Measurements from ENCODE around the gene DNAAF6. TPM values are rescaled to one million over a fixed set of nuclear protein-coding genes. Genes with fewer than 3 reads are reported as not detected.
"Not testable (repeated sequence)": the region's sequence is repeated elsewhere in the genome, so short reads cannot be mapped to it uniquely, and the experiment has no call there.

DNAAF6 gene
- total and polyA plus RNA-seq, 4 donors = not detected

GRCh38 chrX:107197319-107197718 lies 9.1 kb upstream of the DNAAF6 start:
- Histone ChIP-seq H3K9me3 (ENCODE audit: control insufficient read depth in 4 of 4, low read length in 3 of 4) (no peaks in the 10 kb centered on the region), H3K36me3 (ENCODE audit: control insufficient read depth in 4 of 4, insufficient read depth in 3 of 4, low read depth in 1 of 4, low read length in 3 of 4) (no peaks in the 10 kb centered on the region), H3K4me3 (ENCODE audit: low read depth in 1 of 3, low read length in 3 of 3) (no peak overlapping the region), H3K9ac (ENCODE audit: low read depth in 1 of 2, low read length in 2 of 2) (no peak overlapping the region), H3K27me3 (ENCODE audit: control insufficient read depth in 4 of 4, insufficient read depth in 4 of 4, low read length in 3 of 4) (no peaks in the 10 kb centered on the region), H3K4me1 (ENCODE audit: control insufficient read depth in 4 of 4, insufficient read depth in 4 of 4, low read length in 3 of 4) (no peaks in the 10 kb centered on the region), H3K27ac (ENCODE audit: low read depth in 1 of 2, low read length in 2 of 2) (no peak overlapping the region)
- no peak for DNase-seq (ENCODE audit: low spot score)
- WGBS = 82% methylated on average over 1 of the region's 1 CpG
- TF ChIP-seq ZBTB33 (IDR thresholded peaks at IDR 0.05) (no peak), REST (IDR thresholded peaks at IDR 0.05) (no peak), TAF1 (conservative IDR thresholded peaks at IDR 0.05) (no peak), SP1 (IDR thresholded peaks at IDR 0.05) (no peak), GABPA (IDR thresholded peaks at IDR 0.05 in 1 of 2, conservative IDR thresholded peaks at IDR 0.05 in 1 of 2) (no peak), HNF4G (IDR thresholded peaks at IDR 0.05) (no peak), EGR1 (IDR thresholded peaks at IDR 0.05; ENCODE audit: low read depth in 2 of 2) (no peak), ATF3 (IDR thresholded peaks at IDR 0.05) (no peak), YY1 (IDR thresholded peaks at IDR 0.05) (no peak), CTCF (IDR thresholded peaks at IDR 0.05; ENCODE audit: low read depth, low read length, missing input control) (no peak), MAX (IDR thresholded peaks at IDR 0.05) (no peak), RXRA (IDR thresholded peaks at IDR 0.05) (no peak), FOXA1 (IDR thresholded peaks at IDR 0.05) (no peak), JUND (IDR thresholded peaks at IDR 0.05) (no peak), HNF4A (conservative IDR thresholded peaks at IDR 0.05) (no peak), FOXA2 (IDR thresholded peaks at IDR 0.05) (no peak), RAD21 (IDR thresholded peaks at IDR 0.05) (no peak)

- H3K27me3 ChIP-seq (ENCODE audit: control insufficient read depth in 4 of 4, insufficient read depth in 4 of 4, low read length in 3 of 4); H3K27ac ChIP-seq (ENCODE audit: low read depth in 1 of 2, low read length in 2 of 2); H3K4me1 ChIP-seq (ENCODE audit: control insufficient read depth in 4 of 4, insufficient read depth in 4 of 4, low read length in 3 of 4); H3K9ac ChIP-seq (ENCODE audit: low read depth in 1 of 2, low read length in 2 of 2); H3K4me3 ChIP-seq (ENCODE audit: low read depth in 1 of 3, low read length in 3 of 3); H3K36me3 ChIP-seq (ENCODE audit: control insufficient read depth in 4 of 4, insufficient read depth in 3 of 4, low read depth in 1 of 4, low read length in 3 of 4); H3K9me3 ChIP-seq (ENCODE audit: control insufficient read depth in 4 of 4, low read length in 3 of 4); DNase-seq (ENCODE audit: low spot score): not testable (repeated sequence)
- 90% methylated on average over 6 of the region's 6 CpGs for WGBS
Observed at GRCh38 chrX:107198074-107198473, 8.3 kb upstream of the DNAAF6 start.
